GM04504 (cell line): ENCODE measurements around the gene HOXA6.
A peak's percentile ranks its signal among the peaks of the same experiment; 100 is the strongest.

Source experiments
- DNase-seq: peaks from one replicate; pipeline ENCODE4 v3.0.0-alpha.2; 2012; ENCODE audit warnings: low read depth

Gene HOXA6

DNA sequence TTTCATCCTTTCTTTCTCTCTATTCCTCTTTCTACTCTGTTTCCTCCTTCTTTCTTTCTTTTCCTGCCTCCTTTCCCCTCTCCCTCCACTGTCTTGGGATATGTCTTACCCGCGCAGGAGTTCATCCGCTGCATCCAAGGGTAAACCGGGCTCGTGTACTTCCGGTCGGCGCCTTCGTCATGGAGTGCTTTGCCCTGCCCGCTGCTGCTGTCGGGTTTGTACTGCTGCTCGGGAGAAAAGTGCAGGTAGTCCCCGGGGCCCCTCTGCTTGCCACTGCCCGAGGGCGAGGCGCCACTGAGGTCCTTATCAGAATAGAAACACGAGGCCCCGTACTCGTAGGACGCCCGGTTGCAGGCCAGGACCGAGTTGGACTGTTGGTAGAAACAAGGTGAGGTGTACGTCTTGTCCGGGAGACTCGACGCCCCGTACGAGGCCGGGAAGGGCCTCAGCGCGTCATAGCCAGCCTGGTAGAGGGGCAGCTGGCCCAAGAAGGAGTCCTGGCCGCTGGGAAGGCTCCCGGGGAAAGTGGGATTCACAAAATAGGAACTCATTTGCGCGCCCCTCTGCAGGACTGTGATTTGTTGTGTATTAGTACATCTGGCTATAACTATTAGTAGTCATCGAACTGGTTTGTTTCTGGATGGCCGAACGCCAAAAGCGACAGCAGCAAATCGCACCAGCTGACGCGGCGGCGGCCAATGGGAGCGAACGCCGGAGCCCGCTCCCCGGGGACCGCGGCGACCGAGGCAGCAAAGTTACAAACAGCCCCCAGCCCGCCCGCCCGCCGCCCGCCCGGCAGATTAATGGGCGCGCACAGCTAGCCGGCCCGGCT is at the start of gene HOXA6:
Gene HOXA6 (minus strand): TSS at position 576 of the 832 bp plus-strand sequence. CDS start 25 bp downstream, at position 551.
- no peak for DNase-seq

DNA sequence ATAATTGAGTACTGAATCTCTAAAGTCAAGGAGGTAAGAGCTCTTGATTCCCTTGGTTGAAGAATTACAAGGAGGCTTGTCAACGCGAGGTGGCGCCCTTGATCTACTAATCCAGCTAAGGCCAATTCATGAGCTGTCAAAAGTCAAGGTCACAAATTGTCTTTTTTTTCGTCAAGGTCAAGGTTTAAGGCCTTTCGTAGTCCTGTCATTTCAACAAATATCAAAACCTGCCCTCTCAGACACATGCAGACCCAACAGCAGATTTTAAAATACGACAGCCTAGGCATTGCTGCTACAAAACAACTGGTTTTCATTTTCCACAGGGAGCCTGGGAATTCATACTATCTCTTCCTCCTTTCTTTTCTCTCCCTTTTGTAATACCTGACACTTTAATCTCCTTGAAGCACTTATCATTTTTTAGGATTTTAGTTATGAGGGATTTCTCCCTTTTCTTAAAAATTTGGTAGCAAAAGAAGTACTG is 48.8 kb upstream of the HOXA6 start:
- no peak for DNase-seq

DNA sequence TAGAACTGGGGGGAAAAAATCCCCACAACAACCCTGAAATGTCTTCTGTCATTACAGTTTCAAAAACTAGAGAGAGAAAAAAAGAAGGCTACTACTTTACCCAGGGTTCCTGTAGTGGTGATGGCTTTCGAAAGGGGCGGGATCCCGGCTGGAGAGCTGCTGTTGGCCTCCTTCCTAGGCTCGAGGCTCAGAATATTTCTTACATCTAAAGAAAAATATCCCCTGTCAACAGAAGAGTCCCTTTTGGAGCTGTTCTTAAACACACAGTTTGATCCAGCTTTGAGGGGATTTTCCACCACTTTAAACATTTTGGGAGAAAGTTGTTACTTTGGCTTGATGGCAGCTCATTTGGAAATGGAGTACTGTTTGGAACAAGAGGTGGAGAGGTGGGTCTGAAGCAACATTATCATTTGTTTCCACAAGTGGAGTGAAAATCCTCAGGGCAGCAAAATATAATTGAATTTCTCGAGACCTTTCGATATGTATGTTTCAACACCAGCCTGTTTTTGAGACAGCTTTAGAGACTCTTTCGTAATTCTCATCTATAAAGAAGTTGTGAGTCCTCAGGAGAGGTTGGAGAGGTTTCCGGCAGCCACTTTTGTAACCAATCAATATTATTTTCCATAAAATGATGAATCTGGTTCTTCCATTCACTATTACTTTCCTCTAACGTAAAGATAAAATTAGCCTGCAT is 47.3 kb upstream of the HOXA6 start:
- no peak for DNase-seq

DNA sequence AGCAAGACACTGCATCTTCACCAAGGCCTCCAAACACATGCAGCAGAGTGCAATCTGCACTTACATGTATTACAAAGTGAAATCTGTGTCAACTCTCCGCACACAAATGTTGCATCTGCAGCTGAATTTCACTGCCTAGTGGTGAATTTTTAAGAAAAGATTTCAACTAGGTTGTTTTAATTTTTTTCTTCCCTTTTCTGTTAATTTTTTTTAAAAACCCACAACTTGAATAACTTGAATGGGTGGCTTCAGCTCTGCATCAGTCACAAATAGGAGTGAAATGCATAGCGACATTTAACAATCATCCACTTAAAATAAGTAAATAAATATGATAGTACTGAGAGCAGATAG is 46.4 kb upstream of the HOXA6 start:
- no peak for DNase-seq

DNA sequence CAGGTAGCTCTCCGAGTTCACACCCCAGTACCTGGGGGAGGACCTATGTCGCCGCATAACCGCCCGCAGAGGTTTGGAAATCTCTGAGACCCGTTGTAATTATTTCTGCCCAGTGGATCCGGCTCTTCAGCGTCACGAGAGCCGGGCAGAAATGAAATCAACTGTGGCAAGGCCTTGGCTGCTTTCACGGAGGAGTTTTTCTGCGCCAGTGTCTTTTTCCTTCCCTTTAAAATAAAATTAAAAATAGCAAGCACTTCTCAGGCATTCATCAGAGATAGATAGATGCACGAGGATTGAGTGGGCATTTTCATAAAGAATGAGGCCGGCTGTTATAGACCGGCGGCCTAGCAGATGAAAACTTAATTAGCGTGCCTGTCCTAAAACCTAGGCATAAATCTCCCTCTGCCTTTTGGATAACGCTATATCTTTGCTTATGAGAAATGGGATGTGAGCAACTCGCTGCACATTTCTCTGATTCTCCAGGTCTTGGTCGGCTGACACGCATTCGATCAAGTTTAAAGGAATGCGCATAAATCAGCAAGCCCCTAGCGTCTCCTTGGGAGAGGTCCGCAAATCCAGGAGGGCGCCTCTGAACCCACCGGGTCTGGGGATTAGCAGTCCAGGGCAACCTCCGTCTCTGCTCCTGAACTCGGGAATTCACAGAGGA is 45.9 kb upstream of the HOXA6 start:
- no peak for DNase-seq

DNA sequence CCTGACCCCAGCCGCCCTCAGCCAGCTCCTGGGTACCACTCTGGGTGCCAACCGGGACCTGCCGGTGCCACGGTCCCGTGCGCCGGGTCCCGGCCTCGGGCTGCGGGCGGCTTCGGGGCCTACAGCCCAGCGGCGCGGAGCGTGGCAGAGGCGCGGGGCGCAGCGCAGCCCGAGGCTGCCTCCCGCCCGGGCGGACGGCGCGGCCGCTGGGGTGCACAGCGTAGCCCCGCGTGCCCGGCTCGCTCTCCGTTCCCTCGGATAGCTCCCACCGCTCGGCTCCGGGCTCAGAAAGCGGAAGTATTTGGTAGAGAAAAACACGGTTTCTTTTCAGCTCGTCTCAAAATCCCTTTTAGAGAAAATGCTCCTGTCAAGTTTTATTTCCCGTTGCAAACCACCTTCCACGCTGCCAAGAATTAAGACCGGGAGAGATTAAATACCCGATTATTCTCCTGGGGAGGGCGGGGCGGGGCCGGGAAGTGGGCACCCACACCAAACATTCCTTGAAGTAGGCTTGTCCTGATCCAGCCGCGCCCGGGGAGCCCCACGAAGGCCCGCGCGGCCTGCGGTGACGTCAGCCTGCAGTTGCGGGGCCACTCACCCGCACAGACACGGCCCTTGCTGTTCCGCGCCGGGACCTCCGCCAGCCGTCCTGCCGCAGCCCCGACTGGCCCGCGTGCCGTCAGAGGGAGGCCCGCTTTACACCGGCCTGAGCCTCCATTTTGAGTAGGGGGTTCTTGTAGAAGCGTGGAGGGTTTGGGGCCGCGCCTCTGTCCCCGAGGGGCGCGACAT is 45.2 kb upstream of the HOXA6 start:
- DNase-seq = no peak

DNA sequence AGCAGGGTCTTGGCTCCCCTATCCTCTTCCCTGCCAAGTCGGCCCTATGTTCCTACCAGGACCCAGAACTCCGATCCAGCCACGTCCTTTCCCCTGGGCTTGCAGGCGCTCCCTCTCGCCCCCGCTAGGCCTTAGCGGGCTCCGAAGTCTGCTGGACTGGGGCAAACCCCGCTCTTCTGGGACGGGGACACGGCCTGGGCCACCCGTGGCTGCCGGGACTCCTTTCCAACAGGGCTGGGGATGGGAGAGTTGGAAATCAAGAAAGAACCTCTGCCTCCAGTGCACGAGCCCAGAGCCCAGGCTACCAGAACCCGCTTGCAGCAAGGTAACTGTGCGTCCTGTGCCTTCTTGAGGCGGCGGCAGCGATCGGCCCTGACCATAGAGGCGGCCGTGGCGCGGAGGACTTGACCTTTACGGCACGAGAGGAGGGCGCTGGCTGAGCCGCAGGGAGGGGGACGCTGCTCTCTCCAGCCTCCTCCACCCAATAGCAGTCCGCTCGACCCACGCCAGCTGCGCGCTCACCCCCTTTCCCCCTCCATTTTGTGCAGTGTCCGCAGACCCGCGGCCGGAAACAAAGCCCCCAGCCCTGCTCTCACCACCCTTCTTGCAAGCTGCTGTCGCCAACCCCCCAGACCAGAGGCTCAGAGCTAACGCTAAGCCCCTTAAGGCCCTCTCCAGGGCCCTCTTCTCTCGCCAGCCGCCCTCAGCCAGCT is 44.4 kb upstream of the HOXA6 start:
- DNase-seq = no peak

DNA sequence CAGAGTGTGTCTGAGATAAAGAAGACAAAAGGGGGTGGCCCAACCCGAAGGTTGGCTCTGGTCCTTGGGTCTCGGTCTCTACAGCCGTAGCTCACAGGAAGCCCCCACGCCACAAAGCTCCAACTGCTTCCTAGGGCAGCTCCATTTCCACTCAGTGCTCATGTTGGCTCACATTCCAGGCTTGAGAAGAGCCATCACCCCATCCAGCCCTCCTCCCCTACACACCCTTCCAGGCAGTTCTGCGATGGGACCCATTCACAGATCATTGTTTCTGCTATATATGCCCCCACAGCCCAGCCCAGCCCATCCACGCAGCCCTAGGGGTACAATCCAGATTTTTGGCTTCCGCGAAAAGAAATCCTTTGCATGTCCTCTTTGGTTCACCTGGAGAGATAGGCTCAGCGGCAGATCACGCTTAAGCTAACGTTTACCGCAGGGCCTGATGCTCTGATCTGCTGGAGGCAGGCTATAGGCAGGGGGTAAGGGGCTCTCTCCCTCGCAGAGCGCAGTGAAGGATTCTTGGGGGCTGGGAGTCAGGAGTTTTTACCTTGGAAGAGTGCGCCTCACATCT is 43.7 kb upstream of the HOXA6 start:
- DNase-seq = no peak

DNA sequence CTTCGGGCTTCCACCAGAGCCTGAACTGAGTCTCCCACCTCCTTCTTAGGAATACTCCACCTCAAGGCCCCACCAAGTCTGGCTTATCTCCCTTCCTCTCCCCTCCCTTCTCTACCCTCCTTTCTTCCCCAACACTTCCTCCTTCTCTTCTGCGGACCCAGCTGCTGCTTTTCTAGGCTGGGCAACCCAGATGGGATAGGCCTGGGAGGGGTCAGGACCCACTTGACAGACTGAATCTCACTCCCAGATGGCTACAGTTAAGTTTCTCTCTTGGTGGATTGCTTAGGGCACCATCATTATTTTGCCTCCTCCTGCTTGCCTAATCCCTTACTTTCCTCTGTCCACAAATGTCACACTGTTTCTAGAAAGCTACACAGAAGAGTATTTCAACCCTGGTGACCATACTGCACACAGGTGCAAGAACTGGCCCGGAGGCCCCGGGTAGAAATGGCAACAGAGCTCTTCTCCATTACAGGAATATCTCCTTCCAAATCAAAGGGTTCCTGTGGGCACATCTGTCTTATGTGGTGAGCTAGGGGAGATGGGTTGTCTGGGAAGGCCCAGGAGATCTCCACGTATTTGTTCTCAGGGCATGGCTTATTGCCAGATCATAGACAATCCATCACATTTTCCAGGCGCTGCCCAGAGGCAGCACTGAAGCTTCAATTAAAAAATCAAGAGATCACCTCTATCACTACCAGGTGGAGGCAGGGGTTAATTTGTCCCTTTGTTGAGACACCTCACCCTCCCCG is 42.6 kb upstream of the HOXA6 start:
- DNase-seq = no peak

DNA sequence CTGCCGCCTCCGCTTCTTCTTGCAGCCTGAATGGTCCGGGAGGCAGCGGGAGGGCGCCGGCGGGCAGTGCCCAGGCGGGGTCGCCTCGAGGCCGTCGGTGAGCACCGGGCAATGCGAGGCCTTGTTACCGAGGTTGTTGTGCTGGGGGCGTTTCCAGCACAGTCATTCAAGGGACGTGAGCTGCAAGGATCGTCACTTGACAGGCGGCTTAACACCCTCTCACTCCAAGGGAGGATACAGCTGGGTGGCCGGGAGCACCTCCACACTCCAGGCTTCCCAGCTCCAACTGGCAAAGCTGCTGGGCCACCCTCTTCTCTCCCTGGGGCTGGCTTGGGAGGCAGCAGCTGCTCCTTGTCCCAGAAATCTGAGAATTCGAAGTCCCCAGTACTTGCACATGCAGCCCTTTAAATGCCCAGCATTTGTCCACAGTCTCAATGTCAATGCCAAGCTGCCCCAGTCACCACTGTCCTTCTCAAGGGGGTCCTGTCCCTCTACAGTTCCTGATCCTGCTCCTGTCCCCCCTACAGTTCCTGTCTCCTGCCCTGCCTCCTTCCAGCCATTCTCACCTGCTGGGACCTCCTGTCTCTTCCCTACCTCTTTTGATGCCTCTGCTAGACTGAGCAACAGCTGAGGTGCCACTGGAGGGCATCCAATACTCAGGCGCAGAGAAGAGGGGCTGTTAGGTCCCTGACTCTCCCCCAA is 41.9 kb upstream of the HOXA6 start:
- peak; percentile 46 for DNase-seq

DNA sequence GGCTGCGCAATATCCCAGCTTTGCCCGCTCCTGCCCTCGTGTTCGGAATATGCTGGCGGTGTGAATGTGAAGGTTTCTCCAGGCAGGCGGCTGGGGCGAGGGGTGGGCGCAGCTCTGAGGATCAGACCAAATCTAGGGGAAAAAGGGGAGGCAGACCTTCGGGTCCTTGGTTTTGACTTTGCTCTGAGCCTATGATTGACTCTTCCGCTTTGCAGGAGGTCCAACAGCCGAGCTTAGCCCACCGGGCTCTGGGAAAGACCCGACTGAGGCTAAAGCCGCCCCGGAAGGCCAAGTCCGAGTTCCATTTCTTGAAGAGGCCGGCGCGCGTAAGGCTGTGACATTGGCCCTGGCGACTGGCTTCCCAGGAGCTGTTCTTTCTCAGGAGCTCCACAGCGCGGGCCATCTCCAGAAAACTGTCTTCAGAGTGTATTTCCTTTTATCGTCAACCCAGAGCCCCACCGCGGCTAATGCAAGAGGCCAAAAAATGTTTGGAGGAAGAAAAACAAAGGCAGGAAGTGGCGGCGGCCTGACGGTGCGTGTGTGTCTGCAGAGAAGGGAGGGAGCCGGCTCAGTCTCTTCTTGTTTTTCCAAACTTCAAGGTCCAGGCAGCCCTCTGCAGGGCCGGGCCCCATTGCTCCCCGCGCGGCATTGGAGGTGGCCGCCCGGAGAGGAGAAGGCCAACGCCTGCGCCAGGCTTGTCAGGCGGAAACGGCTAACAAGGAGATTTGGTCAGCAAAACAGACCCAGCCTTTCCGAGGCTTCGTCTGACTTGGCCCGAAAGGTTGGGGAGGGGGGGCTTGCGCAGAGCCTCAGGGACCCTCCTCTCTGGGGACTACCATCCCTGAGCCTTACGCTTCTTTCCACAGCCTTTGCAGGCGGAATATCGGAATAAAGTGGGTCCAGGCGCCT is 41.1 kb upstream of the HOXA6 start:
- peak; percentile 27 for DNase-seq

DNA sequence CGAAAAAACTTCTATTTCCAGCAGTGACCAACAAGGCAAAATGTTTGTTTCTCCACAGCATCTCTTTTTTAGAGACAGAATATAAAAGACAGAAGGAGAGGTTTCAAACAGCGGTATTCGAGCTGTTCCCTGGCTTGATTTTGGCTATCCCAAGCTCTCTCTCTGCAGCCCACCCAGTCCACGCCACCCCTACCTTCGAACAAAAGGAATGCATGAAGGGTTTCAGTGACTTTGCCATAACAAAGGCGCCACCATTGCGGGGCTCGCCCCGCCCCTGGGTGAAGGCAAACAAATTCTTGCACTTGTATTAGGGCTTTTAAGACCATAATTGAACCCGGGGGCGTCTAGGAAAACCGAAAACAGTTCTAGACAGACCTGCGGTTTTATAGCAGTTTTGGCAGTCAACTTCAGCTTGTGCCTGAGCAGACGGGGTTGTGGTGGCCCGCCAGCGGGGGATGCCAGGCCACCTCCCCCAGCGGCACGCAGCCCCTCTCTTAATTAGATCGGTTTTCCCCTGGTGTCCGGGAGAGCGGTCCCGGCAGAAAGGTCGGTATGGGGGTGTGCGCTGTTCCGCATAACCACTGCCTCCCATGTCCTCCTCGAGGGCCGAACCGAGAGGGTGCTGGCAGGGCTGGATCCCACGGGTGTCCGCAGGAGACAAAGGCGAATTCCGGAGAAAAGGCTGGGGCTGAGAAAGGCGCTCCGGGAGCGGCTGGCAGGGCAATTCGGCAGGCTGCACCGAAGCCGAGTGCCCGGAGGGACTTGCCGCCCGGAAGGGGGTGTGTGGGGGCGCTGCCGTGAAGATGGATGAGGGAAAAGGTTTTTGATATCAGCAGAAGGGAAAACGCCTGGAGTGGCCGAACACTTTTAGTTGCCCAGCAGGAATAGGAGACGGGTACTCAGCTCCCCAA is 40.2 kb upstream of the HOXA6 start:
- peak; percentile 13 for DNase-seq

DNA sequence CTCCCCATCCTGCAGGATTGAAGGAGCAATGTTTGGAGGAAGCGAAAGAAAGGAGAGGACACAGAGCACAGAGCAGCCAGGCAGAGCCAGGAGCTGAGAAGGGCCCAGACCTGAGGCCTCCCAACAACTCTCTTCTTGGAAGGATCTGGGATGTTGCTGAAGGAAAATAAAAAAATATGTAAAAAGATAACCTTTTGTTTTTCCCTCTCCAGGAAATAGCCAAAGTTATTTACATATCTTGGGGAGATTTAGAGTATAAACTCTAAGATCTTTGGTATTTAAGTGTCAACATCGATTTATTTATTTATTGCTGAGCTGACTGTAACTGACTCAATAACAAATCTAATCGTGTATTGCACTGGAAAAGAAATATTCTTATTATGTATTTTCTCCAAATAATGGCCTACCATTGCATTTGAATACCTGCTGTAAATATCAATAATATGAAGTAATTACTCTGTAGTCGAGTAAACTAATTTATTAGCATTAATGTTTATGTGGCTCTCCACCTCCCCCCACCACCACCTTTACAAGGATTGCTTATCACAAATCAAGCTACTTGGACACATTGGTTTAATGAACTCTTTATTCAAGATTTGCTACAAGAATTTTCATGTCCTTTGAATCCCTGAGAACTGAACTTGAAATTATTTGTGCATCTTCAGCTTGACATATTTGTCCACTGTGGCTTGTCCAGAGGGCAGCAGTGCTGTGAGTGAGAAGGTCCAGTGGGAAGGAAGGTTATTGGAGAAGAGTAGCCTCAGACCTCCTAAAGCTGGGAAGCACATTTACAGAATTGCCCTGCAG is 39.3 kb upstream of the HOXA6 start:
- peak; percentile 22 for DNase-seq

DNA sequence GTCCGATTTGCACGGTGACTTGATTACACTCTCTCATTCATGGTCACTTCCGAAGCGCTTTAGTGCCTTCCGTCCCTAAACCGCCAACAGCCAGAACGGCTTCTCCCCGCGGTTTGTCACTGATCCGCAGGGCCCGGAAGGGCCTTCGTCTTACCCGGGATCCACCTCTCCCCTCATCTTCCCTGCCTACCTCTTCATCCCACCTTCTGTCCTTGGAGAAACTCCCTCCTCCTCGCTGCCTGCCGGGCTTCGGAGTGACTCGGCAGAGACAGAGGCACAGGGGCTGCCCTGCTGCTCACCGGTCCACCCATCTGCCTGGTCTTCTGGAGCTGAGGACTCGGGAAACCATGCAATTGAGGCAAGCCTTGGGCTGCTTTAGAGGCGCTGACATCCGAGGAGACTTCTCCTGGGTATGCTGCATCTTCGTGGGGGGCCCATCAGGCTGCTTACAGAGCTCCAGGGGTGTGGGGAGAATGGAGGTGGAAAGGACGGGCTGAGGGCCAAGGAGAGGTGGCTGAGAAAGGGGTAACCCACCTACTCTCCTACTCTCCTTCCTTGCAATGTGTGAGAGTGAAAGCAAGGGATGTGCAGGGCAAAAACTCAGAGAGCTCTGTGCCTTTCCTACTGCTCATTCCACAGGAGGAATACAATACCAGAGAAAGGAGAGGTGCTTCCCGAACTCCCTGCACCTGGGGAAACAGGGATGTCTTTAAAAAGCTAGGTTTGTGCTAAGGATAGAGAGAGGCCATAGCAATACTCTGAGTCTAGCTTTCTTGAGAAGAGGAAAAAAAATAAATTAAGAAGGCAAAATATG is 38.5 kb upstream of the HOXA6 start:
- peak; percentile 17 for DNase-seq

DNA sequence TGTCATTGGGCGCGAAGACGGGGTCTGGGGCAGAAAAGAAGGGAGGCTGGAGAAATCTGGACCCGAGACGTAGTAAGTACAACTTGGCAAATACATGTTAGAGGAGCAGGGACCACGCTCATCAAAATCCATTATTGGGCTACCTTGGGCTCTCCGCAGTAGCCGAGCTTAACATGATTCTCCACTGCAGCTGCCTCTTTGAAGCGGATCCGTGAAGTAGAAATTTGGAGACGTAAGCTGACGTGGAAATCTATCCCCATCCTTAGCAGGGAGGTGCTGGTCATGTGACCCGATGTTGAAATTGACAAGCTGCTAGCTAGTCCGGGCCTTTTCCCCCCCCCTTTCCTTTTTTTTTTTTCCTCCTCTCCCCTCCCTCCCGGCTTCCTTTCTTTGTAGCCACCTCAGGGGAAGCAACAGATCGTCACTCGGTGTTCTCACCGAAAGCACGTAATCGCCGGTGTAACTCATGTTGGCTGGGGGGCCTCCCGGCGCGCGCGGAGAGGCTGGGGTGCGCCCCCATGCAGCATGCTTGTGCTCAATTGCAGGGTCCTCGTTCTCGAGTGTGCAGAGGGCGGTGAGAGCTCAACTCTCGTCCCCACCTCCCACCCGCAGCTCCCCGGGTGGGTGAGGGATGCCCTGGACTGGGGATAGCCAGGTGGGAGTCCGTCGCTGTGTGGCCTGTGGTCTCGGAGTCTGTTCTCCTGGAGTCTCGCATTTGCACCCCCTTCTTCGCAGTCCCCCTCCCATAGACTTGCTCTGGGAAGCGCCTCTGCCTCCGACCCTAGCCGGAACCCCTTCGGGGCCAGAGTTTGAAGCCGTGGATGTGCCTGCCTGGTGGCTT is 37.7 kb upstream of the HOXA6 start, which contains the start of gene HOXA11:
Gene HOXA11 (minus strand): TSS at position 220 of the 841 bp plus-strand sequence. CDS start 88 bp downstream, at position 132.
- peak; percentile 94 for DNase-seq
